ENCODE data around the gene DBH. TPM values are rescaled to one million over a fixed set of nuclear protein-coding genes. Genes with fewer than 3 reads are reported as not detected.

DBH gene
- polyA plus RNA-seq, 12 donors, result 0.39 to 1.0 (median 0.59) TPM; not detected in 2

- no peak for DNase-seq
Observed at GRCh38 chr9:133641861-133642595, 5.9 kb downstream of the DBH start.

DNA sequence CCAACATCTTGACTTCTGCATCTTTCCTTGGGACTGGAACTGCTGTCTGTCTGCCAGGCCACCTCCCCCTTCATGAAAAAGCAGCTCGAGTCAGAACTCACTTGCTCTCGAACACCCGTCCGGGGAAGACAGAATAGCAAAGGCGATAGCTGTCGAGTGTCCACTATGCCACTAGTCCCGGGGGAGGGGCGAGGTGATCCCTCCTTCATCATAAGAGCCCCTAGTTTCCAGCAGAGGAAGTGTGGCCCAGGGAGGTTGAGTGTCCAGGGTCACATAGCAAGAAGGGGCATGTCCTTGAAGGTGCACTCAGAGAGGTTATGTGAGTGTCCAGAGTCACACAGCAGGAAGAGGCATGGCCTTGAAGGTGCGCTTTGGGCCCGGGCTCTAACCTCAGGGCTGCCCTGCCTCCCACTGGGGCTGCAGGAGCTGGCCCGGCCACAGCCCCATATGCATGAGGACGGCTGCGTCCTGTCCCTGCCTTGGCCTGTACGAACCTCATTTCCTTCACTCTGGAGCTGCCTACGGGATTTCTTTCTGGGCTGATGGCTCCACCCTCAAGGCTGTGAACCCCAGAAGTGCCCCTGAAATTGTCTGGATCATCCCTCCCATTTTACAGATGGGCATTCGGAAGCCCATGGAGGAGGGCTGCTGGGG, 6.7 kb downstream of the DBH start:
- DNase-seq, result no peak

DNA sequence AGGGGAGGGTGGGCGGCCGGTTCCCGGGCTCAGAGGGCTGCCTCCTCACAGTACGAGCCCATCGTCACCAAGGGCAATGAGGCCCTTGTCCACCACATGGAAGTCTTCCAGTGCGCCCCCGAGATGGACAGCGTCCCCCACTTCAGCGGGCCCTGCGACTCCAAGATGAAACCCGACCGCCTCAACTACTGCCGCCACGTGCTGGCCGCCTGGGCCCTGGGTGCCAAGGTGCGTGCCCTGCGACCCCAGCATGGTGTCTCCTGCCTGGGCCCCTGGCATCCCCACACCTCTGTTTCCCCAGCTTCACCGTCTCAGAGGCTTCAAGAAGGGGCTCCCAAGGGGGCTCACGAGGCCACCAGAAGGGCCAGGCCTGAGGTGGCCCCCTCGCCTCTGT, 7.2 kb downstream of the DBH start:
- no peak for DNase-seq

DNA sequence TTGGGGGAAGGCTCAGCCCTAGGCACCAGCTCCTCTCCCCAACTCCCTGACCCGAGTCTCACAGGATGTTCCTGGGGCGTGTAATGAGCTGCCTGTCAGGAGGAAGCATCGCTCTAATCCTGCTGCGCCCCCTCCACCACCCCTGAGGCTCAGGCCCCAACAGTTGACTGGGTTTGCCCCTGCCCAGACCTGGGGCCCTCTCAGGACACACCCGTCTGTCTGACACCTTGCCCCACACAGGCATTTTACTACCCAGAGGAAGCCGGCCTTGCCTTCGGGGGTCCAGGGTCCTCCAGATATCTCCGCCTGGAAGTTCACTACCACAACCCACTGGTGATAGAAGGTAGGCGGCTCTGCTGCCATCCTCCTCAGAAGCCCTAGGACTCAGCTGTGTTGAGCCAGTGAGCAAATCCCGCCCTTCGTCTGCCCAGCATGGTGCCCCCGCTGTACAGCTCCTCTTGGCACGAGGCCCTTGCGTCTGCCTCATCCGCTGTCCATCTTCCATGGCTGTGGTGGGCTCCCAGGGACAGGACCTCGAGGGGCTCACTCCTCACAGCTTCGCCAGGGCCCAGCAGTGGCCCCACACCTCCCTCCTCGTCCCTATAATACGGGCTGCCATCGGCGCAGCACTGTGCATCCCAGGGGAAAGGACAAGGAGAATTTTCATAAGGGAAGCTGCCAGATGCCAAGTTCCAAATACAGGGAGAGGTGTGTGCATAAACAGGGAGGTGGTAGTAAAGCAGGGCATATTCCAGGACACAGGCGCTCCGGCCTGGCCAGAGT, 8.0 kb downstream of the DBH start:
- no peak for DNase-seq

DNA sequence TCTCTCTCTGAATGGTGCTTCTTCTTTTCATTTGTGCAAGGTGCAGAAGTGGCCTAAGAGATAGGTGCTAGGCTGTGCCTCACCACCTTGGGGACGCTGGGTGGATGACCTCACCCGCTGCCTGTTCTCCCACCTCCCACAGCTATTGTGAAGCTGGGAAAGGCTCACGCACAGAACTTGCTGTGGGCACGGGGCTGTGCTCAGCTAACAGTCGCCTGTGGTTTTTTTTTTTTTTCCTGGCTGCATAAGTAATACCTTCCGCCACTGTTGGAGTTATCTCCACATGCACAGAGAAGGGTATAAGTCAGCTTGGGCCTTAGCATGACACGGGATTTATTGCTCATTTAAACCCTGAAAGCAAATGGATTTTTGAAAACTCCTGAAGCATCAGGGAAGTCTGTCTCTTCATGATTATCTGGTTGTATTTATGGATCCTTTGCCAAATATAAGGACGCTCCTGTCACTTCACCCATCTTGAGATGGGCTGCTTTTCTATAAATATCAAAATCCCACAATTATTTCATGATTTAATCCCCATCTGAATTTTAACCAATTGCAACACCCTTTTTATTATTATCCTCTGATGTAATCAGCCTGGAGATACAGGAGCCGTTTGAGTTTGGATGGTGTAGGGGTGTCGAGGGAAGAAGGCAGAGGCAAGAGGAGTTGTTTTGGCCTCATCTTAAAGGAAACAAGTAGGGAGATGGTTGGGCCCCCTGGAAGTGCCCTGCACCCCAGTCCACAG, 9.0 kb downstream of the DBH start:
- no peak for DNase-seq

GRCh38 chr9:133647148-133647547, 11.0 kb downstream of the DBH start:
- no peak for DNase-seq

DNA sequence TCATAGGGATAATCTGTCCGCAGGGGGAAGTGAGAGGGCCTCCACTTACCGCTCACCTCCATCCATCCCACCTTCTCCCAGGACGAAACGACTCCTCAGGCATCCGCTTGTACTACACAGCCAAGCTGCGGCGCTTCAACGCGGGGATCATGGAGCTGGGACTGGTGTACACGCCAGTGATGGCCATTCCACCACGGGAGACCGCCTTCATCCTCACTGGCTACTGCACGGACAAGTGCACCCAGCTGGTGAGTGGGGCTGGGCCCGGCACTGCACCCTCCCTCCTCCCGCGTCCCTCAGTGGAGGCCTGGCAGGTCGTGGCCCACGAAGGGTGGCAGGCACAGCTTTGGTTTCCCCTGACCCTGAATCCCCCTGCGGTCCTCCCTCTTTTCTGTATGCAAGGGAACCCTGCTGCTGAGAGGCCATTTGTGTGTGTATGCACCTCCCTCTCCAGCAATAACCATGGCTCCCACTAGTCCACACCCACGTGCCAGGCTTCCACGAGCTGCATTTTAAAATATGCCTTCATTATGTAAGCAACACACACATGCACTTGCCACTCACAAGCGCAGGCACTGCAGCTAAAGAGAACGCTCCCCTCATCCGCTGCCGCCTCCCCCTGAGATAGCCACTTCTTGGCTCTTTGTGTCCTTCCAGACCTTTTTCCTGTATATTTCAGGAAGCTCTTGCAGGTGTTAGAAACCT, 11.8 kb downstream of the DBH start:
- no peak for DNase-seq

DNA sequence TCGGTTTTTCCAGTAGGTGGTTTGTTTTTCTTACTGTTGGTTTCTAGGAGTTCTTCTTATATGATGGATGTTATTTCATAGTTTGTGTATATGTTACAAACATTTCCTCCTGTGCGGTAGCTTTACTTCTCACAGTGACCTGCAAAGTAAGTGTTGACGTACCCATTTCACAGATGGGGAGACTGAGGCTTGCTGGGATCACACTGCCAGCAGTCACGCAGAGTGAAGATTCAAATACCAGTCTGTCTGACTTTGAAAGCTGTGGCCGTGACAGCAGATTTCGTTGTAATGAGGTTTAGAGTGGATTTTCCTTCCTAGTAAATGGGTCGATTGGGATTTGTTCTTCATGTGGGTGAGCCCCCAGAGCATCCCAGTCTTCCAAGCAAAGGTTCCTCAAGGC, 13.0 kb downstream of the DBH start:
- no peak for DNase-seq

GRCh38 chr9:133650026-133650425, 13.9 kb downstream of the DBH start:
- DNase-seq, result no peak

DNA sequence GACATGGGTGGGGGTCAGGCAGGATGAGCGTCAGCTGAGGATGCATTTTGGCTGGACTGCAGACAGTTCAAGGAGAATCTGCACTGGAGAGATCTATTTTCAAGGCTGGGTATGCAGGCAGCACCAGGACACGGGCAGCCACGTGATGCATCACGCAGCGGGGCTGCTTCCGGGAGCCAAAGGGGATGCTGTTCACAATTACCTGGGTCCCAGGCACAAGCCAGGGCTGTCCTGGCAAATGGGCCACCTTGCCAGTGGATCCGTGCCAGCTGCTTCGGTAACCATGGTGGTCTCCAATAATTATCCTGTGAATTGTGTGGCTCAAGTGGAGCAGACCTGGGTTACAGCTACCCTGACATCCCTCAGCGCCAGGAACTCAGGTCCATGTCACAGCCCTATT, 17.5 kb downstream of the DBH start:
- DNase-seq, result no peak

GRCh38 chr9:133654736-133655657, 18.8 kb downstream of the DBH start:
- DNase-seq, result no peak

- no peak for DNase-seq
Observed at GRCh38 chr9:133655701-133656100, 19.5 kb downstream of the DBH start.

GRCh38 chr9:133656211-133657119, 20.3 kb downstream of the DBH start:
- no peak for DNase-seq

GRCh38 chr9:133657120-133657661, 21.0 kb downstream of the DBH start:
- DNase-seq, result no peak

DNA sequence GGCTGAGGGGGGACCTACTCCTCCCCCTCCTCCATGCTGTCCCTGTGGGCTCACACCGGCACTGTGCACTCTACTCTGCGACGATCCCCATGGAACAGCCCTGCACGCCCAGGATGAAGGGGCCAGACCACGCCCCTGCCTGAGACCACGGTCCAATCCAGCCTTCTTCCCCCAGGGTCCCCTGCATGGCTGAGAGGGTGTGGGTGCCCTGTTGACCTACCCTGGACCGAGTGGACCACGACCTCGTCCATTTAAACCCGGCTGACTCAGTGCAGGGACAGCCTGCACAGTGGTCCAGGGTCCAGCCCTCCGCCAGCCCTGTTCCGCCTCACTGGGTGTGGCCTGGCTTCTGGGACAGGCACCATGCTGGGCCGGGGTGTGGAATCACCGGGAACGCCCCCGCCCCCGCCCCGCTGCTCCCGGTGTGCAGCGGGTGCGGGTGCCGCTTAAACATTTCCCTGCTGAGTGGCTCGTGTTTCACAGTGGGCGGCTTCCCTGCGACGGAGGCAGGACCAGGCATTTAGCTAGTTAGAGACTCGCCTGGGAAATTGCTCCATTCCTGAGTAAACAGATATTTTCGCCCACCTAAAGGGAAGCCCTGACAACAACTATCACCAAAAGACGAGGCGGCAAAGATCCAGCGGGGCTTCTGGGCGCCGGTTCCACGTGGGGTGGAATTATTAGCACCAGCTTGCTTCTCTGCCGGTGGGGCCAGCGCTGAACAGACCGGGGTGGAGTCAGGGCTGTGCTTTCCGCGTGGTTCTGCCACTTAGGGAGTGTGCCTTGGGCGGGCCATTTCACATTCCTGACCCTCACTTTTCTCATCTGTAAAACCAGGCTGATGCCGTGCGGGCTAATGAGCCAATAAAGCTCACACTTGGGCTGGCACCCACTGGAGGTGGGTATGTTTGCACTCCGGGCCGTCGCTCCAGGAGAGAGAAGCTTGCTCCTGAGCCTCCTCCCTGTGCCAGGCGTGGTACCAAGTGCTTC, 22.6 kb downstream of the DBH start:
- no peak for DNase-seq

GRCh38 chr9:133659516-133659915, 23.4 kb downstream of the DBH start:
- DNase-seq, result no peak

DNA sequence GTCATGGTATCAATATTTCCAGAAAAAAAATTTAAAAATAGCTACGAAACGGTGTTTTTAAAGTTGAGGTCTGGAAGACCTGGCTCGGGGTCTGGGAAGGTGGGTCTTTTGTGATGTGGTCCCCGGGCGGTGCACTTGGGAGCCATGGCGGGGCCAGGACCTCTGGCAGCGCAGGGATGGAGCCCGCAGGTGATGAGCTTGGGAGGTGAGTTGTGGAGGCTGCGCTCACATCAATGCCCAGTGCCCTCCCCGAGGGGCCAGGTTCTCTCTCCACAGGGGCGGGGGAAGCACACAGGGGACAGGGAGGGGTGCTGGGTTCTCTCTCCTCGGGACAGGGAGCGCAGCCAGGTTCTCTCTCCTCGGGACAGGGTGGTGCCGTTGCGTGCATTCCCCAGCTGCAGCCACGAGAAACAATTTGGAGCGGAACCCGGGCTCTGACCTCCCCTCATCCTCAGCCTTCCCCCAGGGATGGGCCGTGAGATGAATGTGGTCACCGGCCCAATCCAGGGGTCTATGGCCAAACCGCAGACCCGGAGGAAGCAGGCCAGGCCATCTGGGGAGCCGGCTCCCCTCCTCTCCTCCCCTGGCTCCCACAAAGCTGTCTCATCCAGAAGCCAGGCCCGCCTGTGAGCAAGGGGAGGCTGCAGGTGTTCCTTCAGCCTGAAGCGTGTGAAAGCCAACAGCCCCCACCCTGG, 25.8 kb downstream of the DBH start:
- no peak for DNase-seq
